Adrenal gland (tissue), 12 donors: Measurements from ENCODE around the gene DET1. TPM values are rescaled to one million over a fixed set of nuclear protein-coding genes. Genes with fewer than 3 reads are reported as not detected.

ENCODE experiments used
- DNase-seq, 7 donors: peaks; one replicate each; pipeline ENCODE4 v3.0.0-alpha.2; 2019 to 2020
- H3K27ac ChIP-seq, 5 donors: fragments of 200-600 bp; sonication (generic) in 4 of 5; 1 replicate in 3 of 5; 2 replicates in 2 of 5; pipeline versions ENCODE4 v1.5.1 to v1.8.0; 2016 to 2020; ENCODE audit warnings: mild to moderate bottlenecking in 1 of 5
- H3K27me3 ChIP-seq: fragments of 200-600 bp; 2 replicates; pipeline ENCODE4 v1.8.0; 2021
- H3K36me3 ChIP-seq, 2 donors: fragments of 200-600 bp; replicated peaks in 1 of 2; 1 replicate in 1 of 2; 2 replicates in 1 of 2; pipeline versions ENCODE4 v1.5.1 to v1.8.0; 2018 to 2022
- H3K4me1 ChIP-seq, 2 donors: fragments of 200-600 bp; replicated peaks in 1 of 2; 1 replicate in 1 of 2; 2 replicates in 1 of 2; pipeline versions ENCODE4 v1.5.1 to v1.8.0; 2018 to 2021
- H3K4me3 ChIP-seq, 4 donors: fragments of 200-600 bp; sonication (generic) in 3 of 4; one replicate each; pipeline ENCODE4 v1.5.1; 2016 to 2018
- H3K9me3 ChIP-seq, 3 donors: fragments of 200-600 bp; sonication (generic) in 1 of 3; replicated peaks in 1 of 3; 1 replicate in 2 of 3; 2 replicates in 1 of 3; pipeline versions ENCODE4 v1.5.1 to v1.8.0; 2016 to 2021
- CTCF ChIP-seq, 6 experiments: fragments of 450-650 bp in 4 of 6; fragments of 200-600 bp in 2 of 6; sonication (generic) in 1 of 6; IDR thresholded peaks; 1 replicate in 5 of 6; 2 replicates in 1 of 6; pipeline versions ENCODE4 v1.5.1 to v1.8.0; 2016 to 2021; ENCODE audit warnings: antibody characterized with exemption in 6 of 6, mild to moderate bottlenecking in 2 of 6, moderate library complexity in 1 of 6
- POLR2A ChIP-seq, 2 donors: fragments of 450-650 bp; IDR thresholded peaks; one replicate each; pipeline ENCODE4 v1.6.1; 2017; ENCODE audit warnings: antibody characterized with exemption in 2 of 2, mild to moderate bottlenecking in 2 of 2, moderate library complexity in 1 of 2
- WGBS, 4 donors: extraction: QIAGEN DNeasy Blood & Tissue Kit in 2 of 4; methylation state at CpG; one replicate each; pipeline versions ENCODE4 v1.1.5 to v1.1.7; 2013 to 2017; 5-methylcytosine and 5-hydroxymethylcytosine counted together
- intact Hi-C, 2 donors: fragments of 100-400 bp; cut with DNase I; formaldehyde crosslinking; loops; one replicate each; pipeline versions ENCODE4 v1.14.1 to v1.15.0; 2022 to 2023
- polyA plus RNA-seq, 3 donors: library from polyadenylated mRNA; stranded (reverse); fragments of 200-250 nt in 2 of 3; fragments of 350-450 nt in 1 of 3; fragmentation: Illumina TruSeq in 1 of 3; extraction: RNeasy Lipid Tissue Mini Kit (QIAGEN cat#74804) in 1 of 3; gene quantifications; one replicate each; pipeline ENCODE4 v1.2.3, GENCODE V29; 2013 to 2014
- total RNA-seq, 9 donors: library from RNA; depleted of rRNA in 4 of 9; stranded (reverse); fragments of >200 nt in 4 of 9; fragments of 120-200 nt in 1 of 9; fragmentation: NEBNext Ultra II Directional in 1 of 9; extraction: Animal tissue kit (Norgen Biotek cat#: 25700) in 1 of 9; gene quantifications; one replicate each; pipeline versions ENCODE4 v1.1.0 to v1.2.4, GENCODE V29; 2013 to 2023
- donor health status: healthy with polysubstance abuse.
- donor health status: Bipolar disorder and iron deficiency.
- donor health status: DM: yes; HTN: yes; CAD: no.
- donor health status: DM: no; HTN: no; CAD: no.
- donor health status: DM: no; HTN: no; CAD: no.
- donor health status: DM: yes; HTN: yes; CAD: no.

Gene DET1
- total and polyA plus RNA-seq, 12 donors = 2.5 to 16.6 (median 9.7) TPM

GRCh38 chr15:88512078-88512477, 34.4 kb downstream of the DET1 start:
- intact Hi-C loops = no loop called here
- Histone ChIP-seq H3K4me1 (peaks cover 0 to 7% of the 10 kb centered on the region in 2 donors), H3K27ac (no peak overlapping the region), H3K9me3 (no peaks in the 10 kb centered on the region), H3K36me3 (peaks cover 0 to 25% of the 10 kb centered on the region in 2 donors), H3K27me3 (no peaks in the 10 kb centered on the region), H3K4me3 (no peak overlapping the region)
- 89 to 92% (median 91%) methylated on average over 3 of the region's 3 CpGs for WGBS, 4 donors
- DNase-seq = no peak
- TF ChIP-seq POLR2A (IDR thresholded peaks at IDR 0.05) = no peak
- no peak for TF ChIP-seq CTCF (IDR thresholded peaks at IDR 0.05)

DNA sequence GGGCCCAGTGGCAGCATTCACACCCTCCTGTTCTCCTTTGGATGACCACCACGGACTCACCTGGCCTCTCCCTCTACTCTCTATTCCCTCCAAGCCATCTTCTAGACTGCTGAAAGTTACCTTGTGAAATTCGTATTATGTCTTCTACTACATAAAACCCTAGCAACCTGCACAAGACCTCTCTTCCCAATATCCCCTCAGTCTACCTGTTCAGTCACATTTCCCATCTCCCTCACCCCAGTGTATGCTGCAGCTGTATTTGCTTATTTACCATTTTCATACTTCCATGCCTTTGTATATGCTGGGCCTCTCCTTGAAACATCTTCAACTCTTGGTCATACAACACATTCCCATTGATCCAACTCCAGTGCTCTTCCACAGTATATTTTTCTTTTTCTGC, 35.3 kb downstream of the DET1 start:
- Histone ChIP-seq H3K9me3 (no peaks in the 10 kb centered on the region), H3K4me3 (no peak overlapping the region), H3K27me3 (no peaks in the 10 kb centered on the region), H3K27ac (no peak overlapping the region), H3K4me1 (peaks cover 0 to 7% of the 10 kb centered on the region in 2 donors), H3K36me3 (peaks cover 0 to 25% of the 10 kb centered on the region in 2 donors)
- intact Hi-C loops = no loop called here
- TF ChIP-seq POLR2A (IDR thresholded peaks at IDR 0.05) (no peak), CTCF (IDR thresholded peaks at IDR 0.05) (no peak)
- DNase-seq = no peak
- WGBS, 4 donors = 71 to 97% (median 91%) methylated on average over 2 of the region's 2 CpGs

GRCh38 chr15:88509964-88510363, 36.5 kb downstream of the DET1 start:
- H3K9me3 ChIP-seq = no peaks in the 10 kb centered on the region
- no peak overlapping the region for H3K27ac ChIP-seq
- peaks cover 0 to 7% of the 10 kb centered on the region in 2 donors for H3K4me1 ChIP-seq
- no peaks in the 10 kb centered on the region for H3K27me3 ChIP-seq
- TF ChIP-seq CTCF (IDR thresholded peaks at IDR 0.05) = no peak
- intact Hi-C loops = loop anchor here in 1 of 2 donors (10.0 kb wide), 1 partner anchor 105 kb away; no protein-coding TSS in a partner anchor
- H3K4me3 ChIP-seq = no peak overlapping the region
- peaks cover 0 to 25% of the 10 kb centered on the region in 2 donors for H3K36me3 ChIP-seq
- DNase-seq = no peak

DNA sequence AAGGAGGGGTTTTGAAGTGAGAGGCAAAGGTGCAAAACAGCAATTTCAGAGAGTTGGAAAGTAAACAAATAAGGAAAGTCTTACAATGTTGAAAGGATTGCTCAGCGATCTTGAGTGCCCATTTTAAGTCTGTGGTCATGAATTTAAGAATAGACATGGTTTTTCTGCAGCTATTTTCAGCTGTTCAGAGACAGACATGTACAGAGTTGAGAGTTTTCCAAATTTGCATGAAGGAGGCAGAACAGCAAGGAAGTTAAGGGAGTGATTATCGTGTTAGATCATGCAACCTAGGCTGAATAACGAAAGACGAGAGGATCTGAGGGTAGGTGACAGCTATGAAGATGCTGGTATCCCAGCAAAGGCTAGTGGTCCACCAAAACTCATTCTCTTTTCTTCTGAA, 37.2 kb downstream of the DET1 start:
- Histone ChIP-seq H3K9me3 (no peaks in the 10 kb centered on the region), H3K36me3 (peaks cover 0 to 25% of the 10 kb centered on the region in 2 donors), H3K27ac (no peak overlapping the region), H3K27me3 (no peaks in the 10 kb centered on the region), H3K4me1 (peaks cover 0 to 7% of the 10 kb centered on the region in 2 donors), H3K4me3 (no peak overlapping the region)
- no peak for TF ChIP-seq CTCF (IDR thresholded peaks at IDR 0.05)
- TF ChIP-seq POLR2A (IDR thresholded peaks at IDR 0.05) = no peak
- intact Hi-C loops = loop anchor here in 1 of 2 donors (10.0 kb wide), 1 partner anchor 105 kb away; no protein-coding TSS in a partner anchor
- DNase-seq = no peak
- 92 to 99% (median 96%) methylated on average over 4 of the region's 4 CpGs for WGBS, 4 donors
